Tibial nerve (tissue), 4 donors: ENCODE results near the gene RNF130. TPM values are rescaled to one million over a fixed set of nuclear protein-coding genes. Genes with fewer than 3 reads are reported as not detected.

ENCODE experiments used
- DNase-seq, 2 donors: peaks; one replicate each; pipeline ENCODE4 v3.0.0-alpha.2; 2019; ENCODE audit warnings: low spot score in 2 of 2
- H3K27ac ChIP-seq, 4 donors: fragments of 200-600 bp; sonication (generic) in 3 of 4; one replicate each; pipeline ENCODE4 v1.5.1; 2017 to 2019; ENCODE audit warnings: mild to moderate bottlenecking in 1 of 4
- H3K27me3 ChIP-seq, 2 donors: fragments of 200-600 bp; sonication (generic) in 1 of 2; one replicate each; pipeline versions ENCODE4 v1.5.1 to v1.6.0; 2017 to 2019
- H3K36me3 ChIP-seq, 3 donors: fragments of 200-600 bp; sonication (generic); one replicate each; pipeline ENCODE4 v1.5.1; 2018 to 2019
- H3K4me1 ChIP-seq, 4 donors: fragments of 200-600 bp; sonication (generic) in 3 of 4; one replicate each; pipeline ENCODE4 v1.5.1; 2017 to 2019
- H3K4me3 ChIP-seq, 4 donors: fragments of 200-600 bp; sonication (generic) in 3 of 4; one replicate each; pipeline ENCODE4 v1.5.1; 2017 to 2019; ENCODE audit warnings: mild to moderate bottlenecking in 1 of 4, moderate library complexity in 1 of 4
- H3K9me3 ChIP-seq, 4 donors: fragments of 200-600 bp; sonication (generic) in 3 of 4; one replicate each; pipeline ENCODE4 v1.5.1; 2017 to 2019
- CTCF ChIP-seq, 5 experiments: fragments of 200-600 bp in 3 of 5; fragments of 450-650 bp in 2 of 5; sonication (generic) in 3 of 5; IDR thresholded peaks; one replicate each; pipeline ENCODE4 v1.5.1; 2016 to 2019; ENCODE audit warnings: antibody characterized with exemption in 5 of 5, mild to moderate bottlenecking in 3 of 5, moderate library complexity in 2 of 5
- EP300 ChIP-seq, 2 donors: sonication (generic); formaldehyde crosslinking; IDR thresholded peaks; one replicate each; pipeline ENCODE4 v1.6.1; 2017; ENCODE audit warnings: antibody characterized with exemption in 2 of 2, mild to moderate bottlenecking in 1 of 2
- POLR2A ChIP-seq, 2 donors: fragments of 450-650 bp; IDR thresholded peaks; one replicate each; pipeline ENCODE4 v1.6.1; 2017; ENCODE audit warnings: antibody characterized with exemption in 2 of 2, mild to moderate bottlenecking in 2 of 2, moderate library complexity in 2 of 2
- WGBS, 2 donors: methylation state at CpG; one replicate each; pipeline ENCODE4 v1.1.5; 2018; 5-methylcytosine and 5-hydroxymethylcytosine counted together
- total RNA-seq, 4 donors: library from RNA; depleted of rRNA; stranded (reverse); fragments of >200 nt; gene quantifications; one replicate each; pipeline ENCODE4 v1.1.0, GENCODE V29; 2016

RNF130 gene
- total RNA-seq, 4 donors from 2014 or later: 121 to 150 (median 143) TPM

DNA sequence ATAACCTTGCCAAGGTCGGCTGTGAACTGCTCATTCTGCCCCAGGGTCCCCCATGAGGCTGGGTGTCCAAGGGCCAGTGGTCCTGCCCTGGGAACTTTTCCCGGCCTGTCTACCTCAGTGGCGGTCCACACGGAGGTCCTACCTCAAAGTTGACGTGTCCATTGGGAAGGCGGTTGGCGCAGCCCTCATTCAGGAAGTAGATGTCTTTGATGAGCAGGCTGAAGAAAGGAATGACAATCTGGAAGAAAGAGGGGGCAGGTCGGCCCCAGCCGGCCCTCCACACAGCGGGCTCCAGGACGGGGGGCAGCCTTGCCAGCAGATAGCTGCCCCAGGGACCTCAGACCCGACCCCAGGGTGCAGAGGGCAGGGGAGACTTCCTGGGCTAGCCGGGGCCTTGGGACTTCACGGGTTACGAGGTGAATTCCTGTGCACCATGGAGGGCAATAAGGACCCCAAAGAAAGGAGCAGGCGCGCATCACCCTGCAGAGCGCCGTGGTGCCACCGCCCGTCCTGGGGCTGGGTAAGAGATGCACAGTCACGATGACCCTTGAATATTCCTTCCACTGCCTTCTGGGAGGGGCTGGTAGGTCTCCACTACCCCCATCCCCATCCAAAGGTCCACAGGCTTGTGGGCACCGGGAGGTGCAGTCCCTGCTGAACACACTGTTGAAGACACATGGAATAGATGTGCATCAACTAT is 42.9 kb upstream of the RNF130 start:
- no peak overlapping the region for H3K27ac ChIP-seq
- H3K4me1 ChIP-seq: peaks cover 0 to 11% (median 5%) of the 10 kb centered on the region in 4 donors
- no peaks in the 10 kb centered on the region for H3K9me3 ChIP-seq
- H3K36me3 ChIP-seq: peaks cover 0 to 38% (median 0%) of the 10 kb centered on the region in 3 donors
- TF ChIP-seq EP300 (IDR thresholded peaks at IDR 0.05) (no peak), CTCF (IDR thresholded peaks at IDR 0.05) (no peak), POLR2A (IDR thresholded peaks at IDR 0.05) (no peak)
- WGBS, 2 donors: 86% methylated on average over 22 to 23 of the region's 23 CpGs
- no peak overlapping the region for H3K4me3 ChIP-seq
- no peak for DNase-seq
- no peaks in the 10 kb centered on the region for H3K27me3 ChIP-seq

DNA sequence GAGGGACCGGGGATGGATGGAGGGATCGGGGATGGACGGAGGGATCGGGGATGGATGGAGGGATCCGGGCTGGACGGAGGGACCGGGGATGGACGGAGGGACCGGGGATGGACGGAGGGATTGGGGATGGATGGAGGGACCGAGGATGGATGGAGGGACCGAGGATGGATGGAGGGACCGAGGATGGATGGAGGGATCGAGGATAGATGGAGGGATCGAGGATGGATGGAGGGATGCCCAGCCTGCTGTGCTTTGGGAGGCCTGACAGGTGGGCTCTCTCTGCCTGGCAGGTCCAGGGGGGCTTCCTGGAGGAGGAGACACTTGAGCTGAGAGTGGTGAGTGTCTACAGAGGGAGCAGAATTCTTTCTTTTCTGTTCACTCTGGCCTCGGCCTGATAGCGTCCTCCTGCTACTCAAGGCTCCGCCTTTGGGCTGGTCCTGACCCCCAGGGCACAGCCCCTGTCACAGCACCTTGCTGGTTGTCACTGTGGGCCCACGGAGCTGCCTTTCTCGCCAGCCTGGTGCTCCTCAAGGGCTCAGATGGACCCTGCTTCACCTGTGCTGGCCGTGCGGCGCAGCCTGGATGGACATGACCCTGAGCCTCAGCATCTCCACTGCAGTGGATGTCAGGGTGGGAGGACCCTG is 42.2 kb upstream of the RNF130 start:
- Histone ChIP-seq H3K4me3 (no peak overlapping the region), H3K27me3 (no peaks in the 10 kb centered on the region), H3K9me3 (no peaks in the 10 kb centered on the region), H3K36me3 (peaks cover 0 to 41% (median 0%) of the 10 kb centered on the region in 3 donors), H3K27ac (no peak overlapping the region), H3K4me1 (peaks cover 0 to 11% (median 5%) of the 10 kb centered on the region in 4 donors)
- DNase-seq: no peak
- TF ChIP-seq CTCF (IDR thresholded peaks at IDR 0.05): no peak
- no peak for TF ChIP-seq POLR2A (IDR thresholded peaks at IDR 0.05)
- no peak for TF ChIP-seq EP300 (IDR thresholded peaks at IDR 0.05)
- WGBS, 2 donors: 90 to 92% methylated on average over 23 of the region's 23 CpGs

DNA sequence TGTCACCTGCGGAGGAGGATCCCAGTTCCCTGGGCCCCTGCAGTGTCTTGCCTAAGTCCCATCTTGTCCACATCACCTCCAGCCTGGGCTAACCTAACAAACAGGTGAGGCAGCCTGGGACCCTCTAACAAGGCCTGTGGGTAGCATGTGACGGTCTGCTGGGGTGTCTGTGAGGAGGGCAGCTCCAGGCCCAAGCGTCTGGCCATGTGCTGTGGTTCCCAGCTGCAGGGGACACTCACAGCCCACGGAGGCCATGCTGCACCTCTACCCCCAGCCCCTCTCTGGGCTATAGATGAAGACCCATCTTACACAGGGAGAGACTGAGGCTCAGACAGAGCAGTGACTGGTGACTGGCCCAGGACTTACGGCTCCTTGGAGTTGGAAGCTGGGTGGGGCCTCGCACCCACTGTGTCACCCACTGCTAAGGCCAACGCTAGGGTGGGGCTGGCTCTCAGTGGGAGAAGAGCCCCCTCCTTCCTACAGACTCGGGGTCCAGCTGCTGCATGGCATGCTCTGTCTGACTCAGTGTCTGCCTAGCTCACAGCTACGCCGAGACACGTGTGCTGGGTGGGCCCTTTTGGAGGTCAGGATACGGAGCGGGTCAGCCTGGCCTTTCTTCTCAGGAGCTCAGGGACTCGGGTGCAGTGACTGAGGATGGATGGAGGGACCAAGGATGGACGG is 40.8 kb upstream of the RNF130 start:
- WGBS, 2 donors: 81 to 82% methylated on average over 13 of the region's 15 CpGs
- no peak for TF ChIP-seq POLR2A (IDR thresholded peaks at IDR 0.05)
- no peak for TF ChIP-seq EP300 (IDR thresholded peaks at IDR 0.05)
- TF ChIP-seq CTCF (IDR thresholded peaks at IDR 0.05): no peak
- no peak overlapping the region for H3K4me3 ChIP-seq
- DNase-seq: no peak
- peaks cover 0 to 11% (median 5%) of the 10 kb centered on the region in 4 donors for H3K4me1 ChIP-seq
- H3K36me3 ChIP-seq: peaks cover 0 to 51% (median 0%) of the 10 kb centered on the region in 3 donors
- no peak overlapping the region for H3K27ac ChIP-seq
- H3K27me3 ChIP-seq: no peaks in the 10 kb centered on the region
- peaks cover 0 to 13% (median under 1%) of the 10 kb centered on the region in 4 donors for H3K9me3 ChIP-seq

GRCh38 chr5:180111273-180112002 is 39.9 kb upstream of the RNF130 start:
- DNase-seq: no peak
- H3K36me3 ChIP-seq: peaks cover 0 to 60% (median 0%) of the 10 kb centered on the region in 3 donors
- H3K4me3 ChIP-seq: no peak overlapping the region
- peaks cover 0 to 7% (median 3%) of the 10 kb centered on the region in 4 donors for H3K4me1 ChIP-seq
- TF ChIP-seq CTCF (IDR thresholded peaks at IDR 0.05) (no peak), POLR2A (IDR thresholded peaks at IDR 0.05) (no peak), EP300 (IDR thresholded peaks at IDR 0.05) (no peak)
- H3K27me3 ChIP-seq: no peaks in the 10 kb centered on the region
- no peak overlapping the region for H3K27ac ChIP-seq
- peaks cover 0 to 22% (median 3%) of the 10 kb centered on the region in 4 donors for H3K9me3 ChIP-seq
- WGBS, 2 donors: 82 to 90% methylated on average over 4 to 7 of the region's 7 CpGs
